RKO (cell line): Measurements from ENCODE around the gene TBC1D28.
"Not testable (repeated sequence)": the region's sequence is repeated elsewhere in the genome, so short reads cannot be mapped to it uniquely, and the experiment has no call there.

ENCODE experiments used
- DNase-seq: peaks from one replicate; pipeline ENCODE4 v3.0.0-alpha.2; 2016; ENCODE audit warnings: low spot score

Gene TBC1D28

DNA sequence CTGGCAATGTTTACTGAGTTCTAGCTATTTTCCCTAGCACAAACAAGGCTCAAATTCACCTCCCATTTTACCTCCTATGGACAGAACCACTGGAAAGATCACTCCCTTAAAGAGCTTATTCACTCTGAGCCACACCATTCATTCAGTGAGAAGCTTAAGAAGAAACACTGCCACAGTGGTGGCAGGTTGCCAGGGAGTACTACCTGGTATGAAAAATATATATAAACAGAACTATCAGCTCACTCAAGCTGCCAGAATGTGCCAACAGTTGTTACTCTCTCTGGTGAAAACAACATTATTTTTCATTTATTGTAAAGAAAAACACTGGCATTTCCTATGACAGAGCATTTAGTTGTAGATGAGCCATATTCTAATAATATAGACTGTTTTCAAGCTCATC, 31.2 kb downstream of the TBC1D28 start:
- DNase-seq, result not testable (repeated sequence)

DNA sequence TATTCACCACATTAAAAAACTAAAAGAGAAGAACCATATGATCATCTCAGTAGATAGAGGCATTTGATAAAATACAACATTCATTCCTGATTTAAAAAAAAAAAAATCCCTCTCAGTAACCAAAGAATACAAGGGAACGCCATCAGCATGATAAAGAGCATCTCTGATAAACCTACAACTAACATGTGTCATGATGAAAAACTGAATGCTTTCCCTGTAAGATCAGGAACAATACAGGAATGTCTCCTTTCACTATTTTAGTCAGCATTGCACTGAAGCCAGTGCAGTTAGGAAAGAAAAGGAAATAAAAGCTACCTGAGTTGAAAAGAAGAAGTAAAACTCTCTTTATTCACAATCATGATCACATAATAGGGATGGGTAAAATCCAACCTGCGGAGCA, 51.1 kb downstream of the TBC1D28 start:
- not testable (repeated sequence) for DNase-seq
